KBM-7 (cell line): ENCODE measurements around the gene HPS5.
"Not testable (repeated sequence)": the region's sequence is repeated elsewhere in the genome, so short reads cannot be mapped to it uniquely, and the experiment has no call there.

ENCODE experiments used
- DNase-seq: peaks from one replicate; pipeline ENCODE4 v3.0.0-alpha.2; 2015
- in situ Hi-C: fragments of 300-500 bp; cut with MboI; formaldehyde crosslinking; loops from 2 replicates; pipeline ENCODE4 v1.14.3; 2020; ENCODE audit warnings: low sequenced_read_pairs, low pct_unique_long_range_greater_than_20kb, mixed read lengths

The HPS5 gene

GRCh38 chr11:18288911-18289310 lies 33.0 kb downstream of the HPS5 start:
- in situ Hi-C loops = no loop called here
- DNase-seq = no peak

DNA sequence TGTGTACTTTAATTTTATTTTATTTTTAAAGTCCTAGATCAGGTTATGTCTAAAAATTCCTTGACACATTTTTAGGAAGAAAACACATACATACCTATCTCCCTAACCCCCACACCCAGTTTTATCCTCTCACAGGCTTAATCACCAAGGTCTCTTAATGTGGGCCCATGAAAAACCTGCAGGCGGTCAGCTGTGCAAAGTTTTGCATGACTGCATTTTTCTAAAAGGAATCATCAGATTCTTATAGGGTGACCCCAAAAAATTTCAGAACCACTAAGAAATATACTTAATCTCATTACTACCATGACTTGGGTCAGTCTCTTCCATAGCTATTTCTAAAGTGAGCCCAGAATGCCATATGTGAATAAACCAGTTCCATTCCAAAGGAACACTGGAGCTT lies 36.1 kb downstream of the HPS5 start:
- in situ Hi-C loops = no loop called here
- DNase-seq = no peak

- DNase-seq = no peak
- in situ Hi-C loops = no loop called here
These were observed 39.3 kb downstream of the HPS5 start for GRCh38 chr11:18282626-18283025.

GRCh38 chr11:18280438-18281045 lies 41.4 kb downstream of the HPS5 start:
- DNase-seq = no peak
- in situ Hi-C loops = no loop called here

DNA sequence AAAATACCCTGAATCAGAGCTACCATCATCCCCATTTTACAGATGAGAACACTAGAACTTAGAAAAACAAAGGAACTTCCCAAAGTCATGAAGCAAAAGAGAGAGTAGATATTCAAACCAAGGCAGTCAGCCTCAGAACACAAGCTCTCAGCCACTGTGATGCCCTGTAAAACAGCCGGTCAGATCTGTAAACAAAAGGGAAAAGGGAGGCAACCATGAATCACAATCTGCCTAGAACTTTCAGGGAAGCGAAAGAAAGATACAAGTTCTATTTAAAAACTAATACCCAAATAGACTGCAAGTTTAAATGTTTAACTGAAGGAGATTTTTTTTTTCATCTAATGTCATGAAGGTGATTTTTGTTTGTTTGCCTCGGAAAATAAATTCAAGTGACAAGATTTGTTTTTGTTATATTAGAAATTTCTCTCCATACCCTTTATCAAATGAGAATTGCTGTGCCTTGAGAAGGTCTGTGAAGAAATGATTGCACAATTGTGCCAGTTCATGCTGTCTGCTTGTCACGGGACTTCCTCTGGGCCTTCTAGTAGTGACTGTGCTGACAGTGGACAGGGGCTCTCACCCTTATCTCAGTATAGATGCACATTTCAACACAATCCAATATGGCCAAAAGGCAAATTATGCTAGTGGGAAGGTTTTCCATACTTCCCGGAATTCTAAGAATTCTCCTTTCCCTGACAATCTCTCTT lies 44.2 kb downstream of the HPS5 start:
- DNase-seq = no peak
- in situ Hi-C loops = no loop called here

GRCh38 chr11:18271206-18271605 lies 50.7 kb downstream of the HPS5 start:
- in situ Hi-C loops = no loop called here
- DNase-seq = no peak

DNA sequence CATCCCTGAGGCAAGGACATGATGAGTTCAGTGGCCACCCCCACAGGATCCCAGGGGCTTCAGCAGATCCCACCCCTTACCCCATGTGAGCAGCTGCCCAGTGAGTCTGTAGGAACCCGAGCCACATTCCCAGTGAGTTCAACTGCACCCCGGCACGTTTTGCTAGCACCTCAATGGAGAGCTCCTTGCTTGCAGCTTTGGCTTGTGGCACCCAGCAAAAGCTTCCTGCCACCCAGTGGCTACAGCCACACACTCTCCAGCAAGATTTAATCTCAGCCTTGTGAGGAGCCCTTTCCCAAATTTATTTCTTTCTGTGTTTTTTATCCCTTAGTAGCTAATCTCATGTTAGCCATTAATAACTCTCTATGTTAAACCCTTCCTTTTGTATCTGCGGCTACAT lies 51.8 kb downstream of the HPS5 start:
- in situ Hi-C loops = no loop called here
- DNase-seq = no peak

DNA sequence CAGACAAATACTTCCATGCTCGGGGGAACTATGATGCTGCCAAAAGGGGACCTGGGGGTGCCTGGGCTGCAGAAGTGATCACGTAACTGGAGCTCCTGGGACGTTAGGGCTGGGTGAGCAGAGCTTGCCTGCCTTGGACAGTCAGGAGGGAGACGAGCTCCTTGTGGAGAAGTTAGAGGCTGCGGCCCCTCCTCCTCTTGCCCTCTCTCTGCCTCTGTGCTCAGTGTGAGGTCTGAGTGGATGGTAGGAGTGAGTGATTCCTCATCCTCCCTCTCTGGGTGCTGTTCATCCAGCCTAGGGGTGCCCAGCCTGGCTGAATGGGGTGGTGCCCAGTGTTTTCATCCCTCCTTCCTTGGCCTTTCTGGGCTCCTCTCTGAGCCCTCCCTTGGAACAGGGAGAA lies 52.7 kb downstream of the HPS5 start:
- DNase-seq, in situ Hi-C loops: not testable (repeated sequence)

DNA sequence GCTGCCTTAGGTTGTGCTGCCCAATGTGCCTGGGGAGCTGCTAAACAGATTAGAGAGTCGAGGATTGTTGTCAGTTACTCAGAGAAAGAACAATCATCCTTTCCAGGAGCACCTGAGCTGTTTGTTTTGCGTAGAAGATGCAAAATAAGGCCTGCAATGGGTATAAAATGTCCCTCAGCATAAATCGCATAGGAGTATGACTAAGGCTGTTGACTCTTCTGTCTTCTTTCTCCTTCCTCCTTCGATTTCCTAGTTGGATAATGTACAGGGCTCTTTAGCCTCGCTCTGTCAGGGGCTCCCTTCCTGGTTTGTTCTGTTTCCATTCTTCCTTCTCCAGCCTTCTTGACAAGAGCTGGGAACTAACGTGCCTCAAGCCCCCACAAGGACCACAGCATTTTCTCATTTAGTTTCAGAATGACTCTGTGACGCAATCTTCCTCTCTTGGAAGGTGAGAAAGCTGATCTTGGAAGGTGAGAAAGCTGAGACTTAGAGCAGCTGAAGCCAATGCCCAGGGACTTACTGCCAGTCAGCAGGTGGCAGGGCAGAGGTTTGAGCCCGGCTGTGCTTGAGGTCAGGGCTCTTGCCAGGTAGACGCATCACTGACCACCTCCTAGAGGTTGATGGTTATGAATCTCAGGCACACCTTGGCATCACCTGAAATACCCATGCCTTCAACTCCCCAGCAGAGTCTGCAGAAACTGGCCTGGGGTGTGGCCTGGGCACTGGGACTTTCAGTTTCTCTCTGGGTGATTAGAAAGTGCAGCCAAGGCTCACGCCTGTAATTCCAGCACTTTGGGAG lies 54.4 kb downstream of the HPS5 start:
- in situ Hi-C loops = not testable (repeated sequence)

GRCh38 chr11:18265949-18266348 lies 56.0 kb downstream of the HPS5 start, which contains the start of gene SAA1:
TSS of gene SAA1 (plus strand) at chr11:18266264. CDS start at chr11:18266888, 624 bp downstream.
- in situ Hi-C loops = no loop called here
- DNase-seq = no peak

More for the DNA sequence above, 54.4 kb downstream of the HPS5 start:
- DNase-seq = not testable (repeated sequence)

- no peak for DNase-seq
- in situ Hi-C loops = no loop called here
These were observed 57.0 kb downstream of the HPS5 start for GRCh38 chr11:18264677-18265555.

DNA sequence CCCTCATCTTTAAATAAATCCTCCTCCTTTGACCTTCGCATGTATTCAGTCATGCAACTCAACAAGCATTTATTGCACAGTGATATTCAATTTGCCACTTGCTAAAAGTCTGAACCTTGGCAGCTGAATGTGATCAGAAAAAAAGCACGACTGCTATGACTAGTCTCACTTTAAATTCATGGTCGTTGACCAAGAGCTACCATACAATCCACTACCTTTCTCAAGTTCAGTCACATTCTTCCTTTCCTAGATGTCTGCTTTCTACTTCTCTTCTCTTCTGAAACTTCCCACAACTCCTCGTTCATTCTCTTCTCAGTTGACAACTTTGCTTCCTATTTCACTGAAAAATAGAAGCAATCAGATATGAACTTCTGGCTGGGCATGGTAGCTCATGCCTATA lies 57.9 kb downstream of the HPS5 start:
- no peak for DNase-seq
- in situ Hi-C loops = no loop called here

DNA sequence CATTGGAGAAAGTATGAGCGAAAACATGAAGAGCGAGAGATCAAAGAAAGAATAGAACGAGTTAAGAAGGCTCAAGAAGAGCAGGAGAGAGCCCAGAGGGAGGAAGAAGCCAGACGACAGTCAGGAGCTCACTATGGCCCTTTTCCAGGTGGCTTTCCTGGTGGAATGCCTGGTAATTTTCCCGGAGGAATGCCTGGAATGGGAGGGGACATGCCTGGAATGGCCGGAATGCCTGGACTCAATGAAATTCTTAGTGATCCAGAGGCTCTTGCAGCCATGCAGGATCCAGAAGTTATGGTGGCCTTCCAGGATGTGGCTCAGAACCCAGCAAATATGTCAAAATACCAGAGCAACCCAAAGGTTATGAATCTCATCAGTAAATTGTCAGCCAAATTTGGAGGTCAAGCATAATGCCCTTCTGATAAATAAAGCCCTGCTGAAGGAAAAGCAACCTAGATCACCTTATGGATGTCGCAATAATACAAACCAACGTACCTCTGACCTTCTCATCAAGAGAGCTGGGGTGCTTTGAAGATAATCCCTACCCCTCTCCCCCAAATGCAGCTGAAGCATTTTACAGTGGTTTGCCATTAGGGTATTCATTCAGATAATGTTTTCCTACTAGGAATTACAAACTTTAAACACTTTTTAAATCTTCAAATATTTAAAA lies 59.1 kb downstream of the HPS5 start:
- in situ Hi-C loops = not testable (repeated sequence)

DNA sequence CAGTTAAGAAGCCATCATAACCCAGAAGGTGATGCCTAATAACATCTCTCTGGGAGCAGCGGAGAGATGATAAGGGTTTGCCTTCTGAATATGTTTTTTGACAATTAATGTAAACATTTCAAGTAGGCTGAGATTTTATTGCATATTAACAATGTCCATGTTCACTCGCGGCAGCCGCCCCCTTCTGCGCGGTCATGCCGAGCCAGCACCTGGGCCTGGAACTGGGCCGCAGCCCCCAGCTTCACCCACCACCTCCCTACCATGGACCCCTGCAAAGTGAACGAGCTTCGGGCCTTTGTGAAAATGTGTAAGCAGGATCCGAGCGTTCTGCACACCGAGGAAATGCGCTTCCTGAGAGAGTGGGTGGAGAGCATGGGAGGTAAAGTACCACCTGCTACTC lies 60.2 kb downstream of the HPS5 start:
- no peak for DNase-seq
- in situ Hi-C loops = no loop called here

More for the DNA sequence above, 59.1 kb downstream of the HPS5 start:
- DNase-seq = not testable (repeated sequence)

GRCh38 chr11:18259259-18259658 lies 62.7 kb downstream of the HPS5 start:
- no peak for DNase-seq
- in situ Hi-C loops = no loop called here

DNA sequence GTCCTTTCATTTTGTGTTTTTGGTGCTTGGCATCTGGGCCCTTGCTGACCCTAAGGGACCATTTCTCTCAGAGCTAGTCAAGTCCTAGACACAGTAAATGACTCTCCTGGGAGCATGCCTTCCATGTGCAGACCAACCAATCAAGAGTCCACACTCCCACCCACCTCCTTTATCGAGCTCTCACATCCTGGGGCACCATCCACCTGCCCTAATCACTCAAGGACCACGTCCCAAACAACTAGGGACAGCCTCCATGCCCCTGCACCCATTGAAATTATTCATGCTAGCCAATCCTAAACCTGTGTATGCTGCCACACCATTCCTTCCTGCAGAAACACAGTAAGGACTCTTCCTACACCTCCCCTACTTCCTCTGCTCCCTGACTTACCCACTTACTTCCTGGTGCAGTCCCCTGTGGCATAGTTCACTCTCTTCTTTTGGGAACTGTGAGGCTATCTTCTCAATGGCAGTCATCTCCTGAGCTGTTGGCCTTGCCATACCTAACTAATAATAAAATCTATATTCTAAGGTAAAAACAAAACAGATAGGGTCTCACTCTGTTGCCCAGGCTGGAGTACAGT lies 67.1 kb downstream of the HPS5 start:
- no peak for DNase-seq
- in situ Hi-C loops = no loop called here

GRCh38 chr11:18253778-18254338 lies 68.1 kb downstream of the HPS5 start:
- no peak for DNase-seq
- in situ Hi-C loops = no loop called here

DNA sequence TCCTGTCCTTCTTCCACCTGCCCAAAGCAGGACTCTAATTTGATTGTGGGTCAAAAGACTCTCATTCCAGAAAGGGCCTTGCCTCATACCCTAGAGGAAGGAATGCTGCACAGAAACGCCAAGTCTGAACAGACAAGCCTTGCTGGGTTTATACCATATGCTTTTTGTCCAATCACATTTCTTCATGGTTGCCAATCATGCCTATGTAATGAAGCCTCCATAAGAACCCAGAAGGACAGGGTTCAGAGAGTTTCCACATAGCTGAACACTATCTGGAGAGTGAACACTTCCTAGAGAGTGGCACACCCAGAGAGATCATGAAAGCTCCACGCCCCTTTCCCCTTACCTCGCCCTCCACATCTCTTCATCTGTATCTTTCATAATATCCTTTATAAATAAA lies 68.7 kb downstream of the HPS5 start:
- no peak for DNase-seq

More for the DNA sequence above, 68.7 kb downstream of the HPS5 start:
- in situ Hi-C loops = no loop called here
